GM10248 (cell line): ENCODE results near the gene FTL.
A peak's percentile ranks its signal among the peaks of the same experiment; 100 is the strongest.

Experiments used
- CTCF ChIA-PET: fragments of 300-600 bp; sonication (Branson Sonifier 250); formaldehyde crosslinking; extraction: SDS; loops from one replicate; lab custom pipeline; 2021; ENCODE audit warnings: antibody characterized with exemption; lab: Yijun Ruan, JAX
- POLR2A ChIA-PET: fragments of 350-650 bp; sonication (Branson Sonifier 250); formaldehyde crosslinking; extraction: SDS; loops from one replicate; lab custom pipeline; 2020; ENCODE audit warnings: antibody characterized with exemption; lab: Yijun Ruan, JAX
- DNase-seq: peaks from one replicate; pipeline ENCODE4 v3.0.0; 2012; ENCODE audit errors: extremely low spot score
- TF ChIP-seq, protein P1 (sequence below): IDR thresholded peaks from 2 replicates; pipeline ENCODE4 v1.5.1; 2012; ENCODE audit warnings: mild to moderate bottlenecking, low read depth; ENCODE audit errors: extremely low read depth, missing control alignments, control extremely low read depth

FTL gene

DNA sequence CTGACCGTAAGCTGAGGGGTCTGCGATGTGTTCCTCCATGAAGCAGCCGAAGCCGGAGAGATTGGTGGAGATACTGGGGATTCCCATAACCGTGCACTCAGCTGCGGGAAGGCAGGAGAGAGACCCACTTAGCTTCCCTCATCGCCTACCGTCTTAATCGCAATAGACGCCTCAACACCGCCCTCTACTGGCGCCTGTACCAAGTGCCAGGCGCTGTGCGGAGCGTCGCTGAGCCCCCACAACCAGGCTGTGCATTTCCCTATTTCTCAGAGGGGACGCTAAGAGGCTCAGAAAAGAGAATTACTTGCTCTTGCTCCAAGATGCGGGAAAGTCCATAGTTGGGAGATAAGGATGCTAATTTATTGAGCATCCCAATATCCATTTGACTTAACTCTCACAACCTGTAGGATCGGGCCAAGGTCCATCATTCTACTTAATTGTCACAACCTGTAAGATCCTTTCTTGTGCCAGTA, 5.8 kb downstream of the FTL start:
- ChIA-PET CTCF (interaction anchor here (0.6 to 6.3 kb wide), 46 partner anchors 9 to 325 kb away, joined by 3 to 53 read pairs (median 4); partner anchors contain the start of genes BAX, BCAT2, CA11 and DHDH), POLR2A (interaction anchor here (0.6 to 1.7 kb wide), 8 partner anchors 8 to 149 kb away, joined by 3 to 10 read pairs (median 4); no protein-coding TSS in a partner anchor)
- TF ChIP-seq, protein P1, sequence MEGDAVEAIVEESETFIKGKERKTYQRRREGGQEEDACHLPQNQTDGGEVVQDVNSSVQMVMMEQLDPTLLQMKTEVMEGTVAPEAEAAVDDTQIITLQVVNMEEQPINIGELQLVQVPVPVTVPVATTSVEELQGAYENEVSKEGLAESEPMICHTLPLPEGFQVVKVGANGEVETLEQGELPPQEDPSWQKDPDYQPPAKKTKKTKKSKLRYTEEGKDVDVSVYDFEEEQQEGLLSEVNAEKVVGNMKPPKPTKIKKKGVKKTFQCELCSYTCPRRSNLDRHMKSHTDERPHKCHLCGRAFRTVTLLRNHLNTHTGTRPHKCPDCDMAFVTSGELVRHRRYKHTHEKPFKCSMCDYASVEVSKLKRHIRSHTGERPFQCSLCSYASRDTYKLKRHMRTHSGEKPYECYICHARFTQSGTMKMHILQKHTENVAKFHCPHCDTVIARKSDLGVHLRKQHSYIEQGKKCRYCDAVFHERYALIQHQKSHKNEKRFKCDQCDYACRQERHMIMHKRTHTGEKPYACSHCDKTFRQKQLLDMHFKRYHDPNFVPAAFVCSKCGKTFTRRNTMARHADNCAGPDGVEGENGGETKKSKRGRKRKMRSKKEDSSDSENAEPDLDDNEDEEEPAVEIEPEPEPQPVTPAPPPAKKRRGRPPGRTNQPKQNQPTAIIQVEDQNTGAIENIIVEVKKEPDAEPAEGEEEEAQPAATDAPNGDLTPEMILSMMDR, result peak; percentile 93
- peak; percentile 77 for DNase-seq

DNA sequence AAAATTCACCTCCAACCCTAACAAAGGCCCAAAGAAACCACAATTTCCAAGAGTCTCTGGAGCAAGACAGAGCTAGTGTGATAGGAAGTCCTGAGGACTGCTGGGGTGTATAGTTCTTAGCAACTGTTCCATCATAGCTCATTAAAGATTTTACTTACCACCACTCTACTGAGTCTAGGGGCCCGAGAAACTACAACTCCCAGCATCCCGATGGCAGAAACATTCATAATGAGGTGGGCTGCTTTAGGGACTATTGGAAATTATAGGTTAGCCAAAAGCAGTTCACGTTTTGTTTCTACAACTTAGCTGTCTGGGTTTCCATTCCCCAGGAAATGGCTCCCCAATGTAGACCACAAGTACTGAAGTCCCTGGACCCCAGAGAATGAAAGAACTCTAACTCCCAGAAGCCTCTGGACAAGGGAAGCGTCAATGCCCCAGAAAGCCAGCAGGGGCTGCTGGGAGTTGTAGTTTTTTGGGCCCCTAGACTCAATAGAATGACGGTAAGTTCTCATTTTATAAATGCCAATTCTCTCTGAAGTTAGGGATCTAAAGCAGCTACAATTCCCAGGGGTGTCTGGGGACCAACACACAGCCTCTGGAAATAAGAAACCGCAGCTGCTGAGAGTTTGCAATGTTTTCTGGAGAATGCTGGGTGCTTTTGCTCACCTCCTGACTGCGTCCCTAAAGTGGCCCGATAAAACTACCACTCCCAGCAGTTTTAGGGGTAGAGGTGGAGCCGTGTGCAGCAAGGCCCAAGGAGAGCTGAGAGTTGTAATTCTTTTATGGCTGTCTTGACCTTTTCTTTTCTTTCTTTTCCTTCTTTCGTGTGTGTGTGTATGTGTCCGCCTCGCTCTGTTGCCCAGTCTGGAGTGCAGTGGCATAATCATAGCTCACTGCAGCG, 11.1 kb downstream of the FTL start:
- CTCF ChIA-PET, result interaction anchor here (1.2 to 10.4 kb wide), 5 partner anchors 9 to 188 kb away, joined by 3 to 129 read pairs (median 16); partner anchors contain the start of genes GYS1 and RUVBL2
- no peak for DNase-seq
- POLR2A ChIA-PET, result interaction anchor here (0.5 to 2.6 kb wide), 3 partner anchors 10 to 85 kb away, joined by 3 to 28 read pairs (median 4); partner anchors contain the start of gene FTL
- TF ChIP-seq, protein P1, result no peak

DNA sequence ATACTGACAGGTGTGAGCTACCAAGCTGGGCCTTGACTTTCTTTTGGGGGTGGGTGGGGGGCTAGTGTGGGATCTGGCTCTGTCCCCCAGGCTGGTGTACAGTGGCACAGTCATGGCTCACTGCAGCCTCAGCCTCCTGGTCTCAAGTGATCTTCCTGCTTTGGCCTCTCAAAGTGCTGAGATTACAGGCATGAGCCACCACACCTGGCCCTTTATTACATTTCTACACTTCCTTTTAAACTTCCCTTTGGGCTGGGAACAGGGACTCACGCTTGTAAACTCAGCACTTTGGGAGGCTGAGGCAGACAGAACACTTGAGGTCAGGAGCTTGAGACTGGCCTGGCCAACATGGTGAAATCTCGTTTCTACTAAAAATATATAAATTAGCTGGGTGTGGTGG, 12.0 kb downstream of the FTL start:
- POLR2A ChIA-PET, result interaction anchor here (0.8 to 2.6 kb wide), 2 partner anchors 10 to 13 kb away, joined by 3 to 28 read pairs; partner anchors contain the start of gene FTL
- TF ChIP-seq, protein P1, result no peak
- CTCF ChIA-PET, result interaction anchor here (1.2 to 10.4 kb wide), 5 partner anchors 10 to 189 kb away, joined by 6 to 129 read pairs (median 16); partner anchors contain the start of genes GYS1 and RUVBL2
- DNase-seq, result no peak

DNA sequence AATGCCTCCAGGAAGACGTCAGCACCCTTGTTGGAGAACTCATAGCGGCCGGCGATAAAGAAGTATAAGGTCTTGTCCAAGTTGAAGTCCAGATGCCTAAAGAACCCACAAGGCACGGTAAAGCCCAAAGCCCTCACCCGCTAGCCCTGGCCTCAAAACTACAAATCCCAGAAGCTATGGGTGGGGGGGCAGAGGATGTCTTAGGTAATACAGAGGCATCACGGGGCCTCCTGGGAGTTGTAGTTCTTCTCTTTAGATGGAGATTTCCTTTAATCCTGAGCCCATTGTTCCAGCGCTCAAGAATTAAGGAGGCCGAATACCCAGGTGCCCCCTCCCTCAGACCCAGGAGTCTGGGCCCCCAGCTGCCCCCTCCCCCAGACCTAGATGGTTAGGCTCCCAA, 17.2 kb downstream of the FTL start:
- POLR2A ChIA-PET, result interaction anchor here (0.8 kb wide), 1 partner anchor 110 kb away, joined by 3 read pairs; no protein-coding TSS in a partner anchor
- TF ChIP-seq, protein P1, result no peak
- CTCF ChIA-PET, result interaction anchor here (2.4 to 10.4 kb wide), 3 partner anchors 10 to 140 kb away, joined by 6 to 129 read pairs (median 47); partner anchors contain the start of genes GYS1 and RUVBL2
- DNase-seq, result no peak

DNA sequence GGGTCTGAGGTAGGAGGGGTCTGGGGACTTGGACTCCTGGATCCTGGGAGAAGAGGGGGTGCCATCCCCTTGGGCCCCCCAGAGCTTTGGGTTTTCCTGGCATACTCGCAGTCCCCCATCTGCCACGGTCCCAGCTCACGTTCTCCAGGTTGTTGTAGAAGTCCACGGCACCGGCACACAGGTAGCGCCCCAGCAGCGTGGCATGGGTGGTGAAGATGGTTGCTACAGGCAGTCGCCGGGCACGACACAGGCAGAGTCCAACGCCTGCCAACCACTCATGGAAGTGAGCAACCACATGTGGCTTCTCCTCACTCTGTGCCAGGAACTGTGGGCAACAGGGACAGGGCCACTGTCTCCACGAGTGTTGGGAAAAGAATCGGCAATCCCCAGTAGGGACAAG, 20.6 kb downstream of the FTL start:
- CTCF ChIA-PET, result interaction anchor here (1.3 to 10.4 kb wide), 3 partner anchors 7 to 14 kb away, joined by 3 to 129 read pairs (median 11); partner anchors contain the start of genes GYS1 and RUVBL2
- TF ChIP-seq, protein P1, result no peak
- DNase-seq, result no peak
- POLR2A ChIA-PET, result interaction anchor here (0.6 to 2.1 kb wide), 5 partner anchors 8 to 469 kb away, joined by 3 to 11 read pairs (median 3); partner anchors contain the start of genes FTL and RUVBL2

DNA sequence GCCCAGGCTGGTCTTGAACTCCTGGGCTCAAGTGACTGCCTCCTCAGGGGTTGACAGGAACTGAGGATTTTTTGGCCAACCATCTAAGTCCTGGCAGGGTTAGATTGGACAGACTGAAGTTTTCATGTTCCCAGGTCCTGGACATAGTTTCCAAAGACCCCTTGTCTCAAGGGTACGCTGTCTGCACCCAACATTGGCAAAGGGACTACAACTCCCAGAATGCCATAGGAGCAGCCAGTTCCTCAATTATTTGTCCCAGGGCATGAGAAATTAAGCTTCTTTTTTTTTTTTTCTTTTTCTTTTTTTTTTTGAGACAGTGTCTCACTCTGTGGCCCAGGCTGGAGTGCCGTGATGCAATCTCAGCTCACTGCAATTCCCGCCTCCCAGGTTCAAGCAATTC, 21.1 kb downstream of the FTL start:
- TF ChIP-seq, protein P1, result no peak
- no peak for DNase-seq
- ChIA-PET POLR2A (interaction anchor here (0.6 to 2.1 kb wide), 4 partner anchors 20 to 470 kb away, joined by 3 to 11 read pairs (median 4); partner anchors contain the start of gene FTL), CTCF (interaction anchor here (0.8 to 1.9 kb wide), 4 partner anchors 10 to 15 kb away, joined by 3 to 11 read pairs (median 4); no protein-coding TSS in a partner anchor)
